HG03139 (cell line): ENCODE results near the gene ZNRF2.

Experiments
- ATAC-seq: cut with Tn5 transposase; IDR thresholded peaks from one replicate; pipeline ENCODE4 v1.9.1; 2021; ENCODE audit not compliant: unreplicated experiment

The ZNRF2 gene

DNA sequence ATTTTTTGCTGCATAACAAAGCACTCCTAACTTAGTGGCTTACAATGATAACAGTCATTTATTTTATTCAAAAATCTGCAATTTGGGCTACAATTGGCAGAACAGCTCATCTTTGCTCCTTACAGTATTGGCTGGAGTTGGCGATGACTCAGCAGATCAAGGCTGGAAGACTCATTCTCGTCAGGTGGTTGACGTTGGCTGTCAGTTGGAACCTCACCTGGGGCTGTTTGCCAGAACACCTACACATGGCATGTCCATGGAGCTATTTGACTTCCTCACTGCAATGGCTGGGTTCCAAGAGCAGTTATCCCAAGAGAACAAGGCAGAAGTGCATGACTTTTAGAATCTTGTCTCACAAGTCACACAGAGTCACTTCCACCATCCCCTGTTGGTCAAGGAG lies 119.1 kb downstream of the ZNRF2 start:
- no peak for ATAC-seq

DNA sequence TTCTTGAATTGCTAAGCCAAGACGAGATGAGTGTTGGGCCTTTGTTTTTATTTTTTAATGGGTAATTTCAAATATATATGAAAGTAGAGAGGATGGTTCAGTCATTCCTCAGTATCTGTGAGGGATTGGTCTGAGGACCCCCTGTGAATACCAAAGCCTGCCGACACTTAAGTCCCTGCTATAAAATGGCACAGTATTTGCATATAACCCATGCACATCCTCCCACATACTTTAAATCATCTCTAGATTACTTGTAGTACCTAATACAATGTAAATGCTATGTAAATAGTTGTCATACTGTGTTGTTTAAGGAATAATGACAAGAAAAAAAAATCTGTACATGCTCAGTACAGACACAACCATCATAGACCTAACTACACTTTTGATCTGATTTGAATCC lies 120.8 kb downstream of the ZNRF2 start:
- no peak for ATAC-seq

DNA sequence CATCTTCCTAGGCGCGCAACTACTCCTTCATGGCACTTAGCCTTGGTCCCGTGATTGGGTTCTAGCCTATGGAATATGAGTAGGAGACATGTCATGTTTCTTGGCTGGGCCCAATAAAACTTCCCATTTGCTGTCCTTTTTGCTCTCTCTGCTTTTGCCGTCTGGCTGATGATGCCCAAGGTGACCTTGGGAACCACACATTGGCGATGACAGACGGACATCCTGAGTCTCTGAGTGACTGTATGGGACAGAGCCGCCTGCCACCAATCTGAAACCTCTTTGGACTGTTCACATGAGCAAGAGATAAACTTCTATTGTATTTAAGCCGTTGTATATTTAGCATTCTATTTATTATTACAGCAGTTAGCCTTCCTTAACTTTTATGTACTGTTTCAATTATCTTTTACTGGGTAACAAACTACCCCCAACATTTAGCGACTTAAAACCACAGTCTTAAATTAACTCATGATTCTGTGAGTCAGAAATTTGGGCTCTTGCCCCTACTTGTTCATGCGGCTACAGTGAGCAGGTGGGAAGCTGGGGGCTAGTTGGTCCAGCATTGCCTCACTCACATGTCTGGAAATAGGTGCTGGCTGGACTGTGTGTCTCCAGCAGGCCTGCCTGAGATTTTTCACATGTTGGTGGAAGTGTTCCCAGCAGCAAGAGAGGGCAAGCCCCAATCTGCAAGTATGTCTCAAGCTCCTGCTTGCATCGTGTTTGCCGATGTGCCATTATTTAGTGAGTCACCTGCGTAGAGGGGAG lies 122.4 kb downstream of the ZNRF2 start:
- no peak for ATAC-seq

DNA sequence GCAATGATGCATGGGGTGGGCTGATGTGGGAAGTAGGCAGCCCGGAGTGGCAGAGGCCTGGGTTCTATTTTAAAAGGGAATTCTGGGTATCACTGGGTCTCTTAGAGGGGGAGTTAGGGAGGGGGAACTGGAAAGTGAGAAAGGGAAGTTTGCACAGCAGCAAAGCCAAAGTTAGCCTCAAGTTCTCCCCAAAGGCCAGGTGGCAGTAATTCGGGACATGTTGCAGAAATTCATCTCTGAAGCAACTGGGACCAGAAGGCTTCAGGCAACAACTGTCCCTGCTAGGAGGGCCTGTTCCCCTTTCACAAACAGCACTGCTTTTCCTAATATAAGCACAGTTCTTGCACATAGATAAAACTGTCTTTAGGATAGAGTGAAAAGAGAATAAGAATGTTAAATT lies 126.8 kb downstream of the ZNRF2 start:
- ATAC-seq, result no peak

DNA sequence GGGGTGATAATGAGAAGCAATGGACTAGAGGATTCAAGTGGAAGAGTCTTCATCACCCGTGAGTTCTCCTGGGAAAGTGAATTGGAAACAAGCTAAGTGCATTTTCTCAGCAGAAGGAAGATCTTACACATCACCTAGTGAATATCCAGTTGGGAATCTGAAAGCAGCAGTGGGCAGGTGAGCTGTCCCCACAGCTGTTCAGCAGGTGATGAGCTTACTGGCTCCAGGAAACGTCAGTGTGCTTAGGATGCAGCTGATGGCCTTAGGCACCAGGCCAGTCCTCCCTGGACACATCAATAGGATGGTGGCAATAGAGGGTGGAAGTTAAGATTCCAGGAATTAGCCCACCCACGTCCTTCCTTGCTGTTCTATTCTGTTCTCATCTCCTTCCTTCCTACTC lies 127.5 kb downstream of the ZNRF2 start:
- no peak for ATAC-seq

DNA sequence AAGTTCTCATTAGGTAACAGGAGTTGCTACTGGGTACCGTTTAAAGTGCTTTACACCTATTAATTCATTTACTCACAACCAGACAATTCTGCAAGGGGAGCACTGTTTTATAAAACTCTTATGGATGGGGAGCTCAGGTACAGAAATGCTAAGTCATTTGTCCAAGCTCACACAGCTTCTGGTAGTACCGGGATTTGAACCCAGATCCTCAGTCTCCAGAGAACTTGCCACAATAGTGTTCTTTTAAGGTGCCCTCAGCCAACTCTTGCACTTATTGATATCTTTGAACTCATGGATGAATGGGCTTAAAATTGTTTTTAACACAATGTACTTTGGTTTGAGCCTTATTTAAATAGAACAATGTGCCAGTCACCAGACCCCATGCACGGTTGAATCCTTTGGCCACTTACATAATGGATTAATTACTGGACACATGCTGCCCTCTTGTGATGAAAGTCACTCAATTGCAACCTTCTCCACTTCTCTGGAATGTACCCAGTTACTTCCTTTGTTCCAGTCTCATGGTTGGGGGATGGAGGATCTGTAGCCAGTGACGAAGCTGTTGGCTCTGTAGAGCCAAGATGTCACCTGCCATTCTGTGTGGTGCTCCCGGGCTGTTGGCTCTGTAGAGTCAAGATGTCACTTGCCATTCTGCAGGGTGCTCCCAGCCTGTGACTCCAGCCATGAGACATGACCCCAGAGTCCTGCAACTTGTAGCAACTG lies 128.5 kb downstream of the ZNRF2 start:
- no peak for ATAC-seq

DNA sequence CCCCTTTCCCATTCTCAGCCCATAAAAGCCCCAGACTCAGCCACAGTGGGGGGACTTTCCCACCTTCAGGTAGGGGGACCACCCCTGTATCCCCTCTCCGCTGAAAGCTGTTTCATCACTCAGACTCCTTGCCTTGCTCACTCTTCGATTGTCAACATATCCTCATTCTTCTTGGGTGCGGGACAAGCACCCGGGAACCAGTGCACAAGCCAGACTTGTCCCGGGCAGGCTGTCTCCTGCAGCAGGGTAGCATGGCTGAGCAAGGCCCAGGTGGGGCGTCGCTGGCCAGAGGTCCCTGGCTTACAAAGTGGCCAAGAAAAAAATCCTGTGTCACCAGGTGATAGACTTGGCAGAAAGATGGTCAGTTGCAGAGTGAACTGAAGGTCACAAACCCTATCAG lies 129.5 kb downstream of the ZNRF2 start:
- ATAC-seq, result no peak
